ENCODE data around the gene CCDC74A.
"Not testable (repeated sequence)": the region's sequence is repeated elsewhere in the genome, so short reads cannot be mapped to it uniquely, and the experiment has no call there.

GRCh38 chr2:131518531-131518930 lies 9.2 kb upstream of the CCDC74A start:
- not testable (repeated sequence) for TF ChIP-seq EZH2phosphoT487 (IDR thresholded peaks at IDR 0.05; ENCODE audit: borderline replicate concordance); CTCF (conservative IDR thresholded peaks at IDR 0.05; ENCODE audit: low read length)
